ENCODE results near the gene NPHP4.

DNA sequence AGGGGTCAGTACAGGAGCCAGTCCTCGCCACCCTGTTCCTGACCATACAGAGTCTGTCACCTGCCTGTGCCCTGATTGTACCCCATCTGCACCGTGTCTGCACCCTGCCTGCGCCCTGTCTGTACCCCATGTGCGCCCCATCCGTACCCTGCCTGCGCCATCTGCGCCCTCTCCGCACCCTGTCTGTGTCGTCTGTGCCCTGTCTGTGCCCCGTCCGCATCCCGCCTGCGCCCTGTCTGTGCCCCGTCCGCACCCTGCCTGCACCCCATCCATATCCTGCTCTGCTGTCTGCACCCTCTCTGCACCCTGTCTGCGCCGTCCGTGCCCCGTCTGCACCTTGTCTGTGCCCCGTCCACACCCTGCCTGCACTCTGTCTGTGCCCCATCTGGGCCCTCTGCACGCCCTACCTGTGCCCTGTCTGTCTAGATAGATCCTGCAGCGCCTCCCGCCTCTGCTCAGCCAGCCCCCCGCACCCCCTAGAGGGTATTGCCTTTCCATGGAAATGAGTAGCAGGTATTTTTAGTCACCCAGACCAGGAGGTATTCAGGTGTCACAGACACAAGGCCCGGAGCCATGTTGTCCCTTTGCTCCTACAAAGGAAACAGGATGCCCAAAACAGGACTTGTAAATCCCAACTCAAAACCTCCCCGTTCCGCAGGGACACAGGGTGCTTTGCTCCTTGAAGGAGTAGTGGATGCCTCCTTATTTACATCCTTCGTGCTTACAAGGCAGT is 7.7 kb upstream of the NPHP4 start:
- TF ChIP-seq, protein P1, sequence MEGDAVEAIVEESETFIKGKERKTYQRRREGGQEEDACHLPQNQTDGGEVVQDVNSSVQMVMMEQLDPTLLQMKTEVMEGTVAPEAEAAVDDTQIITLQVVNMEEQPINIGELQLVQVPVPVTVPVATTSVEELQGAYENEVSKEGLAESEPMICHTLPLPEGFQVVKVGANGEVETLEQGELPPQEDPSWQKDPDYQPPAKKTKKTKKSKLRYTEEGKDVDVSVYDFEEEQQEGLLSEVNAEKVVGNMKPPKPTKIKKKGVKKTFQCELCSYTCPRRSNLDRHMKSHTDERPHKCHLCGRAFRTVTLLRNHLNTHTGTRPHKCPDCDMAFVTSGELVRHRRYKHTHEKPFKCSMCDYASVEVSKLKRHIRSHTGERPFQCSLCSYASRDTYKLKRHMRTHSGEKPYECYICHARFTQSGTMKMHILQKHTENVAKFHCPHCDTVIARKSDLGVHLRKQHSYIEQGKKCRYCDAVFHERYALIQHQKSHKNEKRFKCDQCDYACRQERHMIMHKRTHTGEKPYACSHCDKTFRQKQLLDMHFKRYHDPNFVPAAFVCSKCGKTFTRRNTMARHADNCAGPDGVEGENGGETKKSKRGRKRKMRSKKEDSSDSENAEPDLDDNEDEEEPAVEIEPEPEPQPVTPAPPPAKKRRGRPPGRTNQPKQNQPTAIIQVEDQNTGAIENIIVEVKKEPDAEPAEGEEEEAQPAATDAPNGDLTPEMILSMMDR (IDR thresholded peaks at IDR 0.05): no peak
- no peak for TF ChIP-seq POLR2A (IDR thresholded peaks at IDR 0.05)

Data from lower leg skin (tissue), 3 donors.